Measurements from ENCODE around the gene MAL.

Gene MAL

DNA sequence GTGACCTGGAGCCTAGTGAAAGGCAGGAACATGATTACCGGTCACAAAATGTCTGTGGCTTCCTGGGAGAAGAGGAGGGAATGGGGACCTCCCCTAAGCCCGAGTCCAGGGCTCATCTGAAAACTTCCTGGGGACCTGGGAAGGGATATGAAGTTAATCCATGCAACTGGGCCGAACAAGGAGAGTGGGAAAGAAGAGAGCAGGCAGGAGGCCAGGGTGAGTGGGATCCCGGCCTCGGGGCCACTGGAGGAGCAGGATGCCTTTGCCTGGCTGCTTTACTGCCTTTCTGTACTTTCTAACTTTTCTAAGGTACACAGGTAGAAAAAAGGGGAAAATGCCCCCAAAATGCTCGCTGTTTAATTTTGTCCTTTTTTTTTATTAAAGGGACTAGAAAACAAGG is 43.4 kb upstream of the MAL start:
- no peaks in the 10 kb centered on the region for H3K27me3 ChIP-seq (replicated peaks; ENCODE audit: control insufficient read depth, insufficient read depth, low read length)
- DNase-seq (ENCODE audit: extremely low read depth, insufficient read length) = no peak
- no peaks in the 10 kb centered on the region for H3K36me3 ChIP-seq (ENCODE audit: control insufficient read depth, insufficient read depth, low read length)
- TF ChIP-seq, protein P1, sequence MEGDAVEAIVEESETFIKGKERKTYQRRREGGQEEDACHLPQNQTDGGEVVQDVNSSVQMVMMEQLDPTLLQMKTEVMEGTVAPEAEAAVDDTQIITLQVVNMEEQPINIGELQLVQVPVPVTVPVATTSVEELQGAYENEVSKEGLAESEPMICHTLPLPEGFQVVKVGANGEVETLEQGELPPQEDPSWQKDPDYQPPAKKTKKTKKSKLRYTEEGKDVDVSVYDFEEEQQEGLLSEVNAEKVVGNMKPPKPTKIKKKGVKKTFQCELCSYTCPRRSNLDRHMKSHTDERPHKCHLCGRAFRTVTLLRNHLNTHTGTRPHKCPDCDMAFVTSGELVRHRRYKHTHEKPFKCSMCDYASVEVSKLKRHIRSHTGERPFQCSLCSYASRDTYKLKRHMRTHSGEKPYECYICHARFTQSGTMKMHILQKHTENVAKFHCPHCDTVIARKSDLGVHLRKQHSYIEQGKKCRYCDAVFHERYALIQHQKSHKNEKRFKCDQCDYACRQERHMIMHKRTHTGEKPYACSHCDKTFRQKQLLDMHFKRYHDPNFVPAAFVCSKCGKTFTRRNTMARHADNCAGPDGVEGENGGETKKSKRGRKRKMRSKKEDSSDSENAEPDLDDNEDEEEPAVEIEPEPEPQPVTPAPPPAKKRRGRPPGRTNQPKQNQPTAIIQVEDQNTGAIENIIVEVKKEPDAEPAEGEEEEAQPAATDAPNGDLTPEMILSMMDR (IDR thresholded peaks at IDR 0.05; ENCODE audit: insufficient read depth, low read length, poor library complexity, severe bottlenecking) = no peak
- no peak overlapping the region for H3K4me3 ChIP-seq (replicated peaks; ENCODE audit: low read depth, low read length)

DNA sequence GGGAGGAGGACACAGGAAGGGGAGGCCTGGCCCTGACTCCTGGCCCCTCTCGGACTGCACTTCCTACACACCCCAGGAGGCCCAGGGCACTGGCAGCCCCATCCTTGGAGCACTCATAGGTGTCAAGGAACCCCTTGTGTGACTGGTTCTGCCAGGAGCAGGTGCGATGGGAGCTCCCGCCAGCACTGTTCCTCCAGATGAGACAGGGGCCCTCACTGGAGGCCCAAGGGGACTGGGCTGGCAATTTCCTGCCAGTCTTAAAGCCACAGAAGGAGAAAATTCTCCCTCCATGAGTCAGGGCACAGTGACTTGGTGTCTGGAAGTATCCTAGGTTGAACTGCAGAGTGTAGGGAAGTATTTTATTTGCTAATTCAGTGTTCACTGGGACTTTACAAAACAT is 42.8 kb upstream of the MAL start:
- H3K27me3 ChIP-seq (replicated peaks; ENCODE audit: control insufficient read depth, insufficient read depth, low read length) = no peaks in the 10 kb centered on the region; the same call in 1 of the 2 replicates
- TF ChIP-seq, protein P1 (IDR thresholded peaks at IDR 0.05; ENCODE audit: insufficient read depth, low read length, poor library complexity, severe bottlenecking) = no peak
- no peak for DNase-seq (ENCODE audit: extremely low read depth, insufficient read length)
- H3K36me3 ChIP-seq (ENCODE audit: control insufficient read depth, insufficient read depth, low read length) = no peaks in the 10 kb centered on the region
- no peak overlapping the region for H3K4me3 ChIP-seq (replicated peaks; ENCODE audit: low read depth, low read length)

DNA sequence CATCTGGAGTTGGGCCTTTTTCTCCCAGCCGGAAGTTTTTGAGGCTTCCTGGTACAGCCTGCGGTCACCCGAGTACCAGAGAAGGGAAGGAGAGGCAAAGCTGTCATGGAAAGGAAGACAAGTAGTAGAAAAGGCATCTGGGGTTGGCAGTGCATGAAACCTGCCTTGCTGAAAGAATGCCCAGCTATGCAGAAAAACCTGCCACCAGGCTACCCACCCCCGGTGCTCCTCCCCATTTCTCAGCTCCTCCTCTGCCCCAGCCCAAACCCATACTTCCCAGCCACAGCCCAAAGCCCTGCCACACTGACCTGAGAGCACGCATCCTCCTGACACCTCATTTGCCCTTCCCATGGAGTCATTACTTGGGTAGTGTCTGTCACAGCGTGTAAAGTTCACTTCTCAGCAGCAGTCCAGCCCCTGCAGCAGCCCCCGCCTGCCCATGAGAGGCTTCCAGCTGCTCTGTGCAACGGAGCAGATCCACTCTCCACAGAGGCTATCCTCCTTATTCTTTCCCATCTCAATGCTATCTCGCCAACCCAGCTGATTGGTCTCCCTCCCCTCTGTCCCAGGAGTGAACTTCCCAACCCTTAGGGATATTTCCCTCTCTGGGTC is 40.4 kb upstream of the MAL start:
- Histone ChIP-seq H3K36me3 (ENCODE audit: control insufficient read depth, insufficient read depth, low read length) (no peaks in the 10 kb centered on the region), H3K27me3 (replicated peaks; ENCODE audit: control insufficient read depth, insufficient read depth, low read length) (no peaks in the 10 kb centered on the region; the same call in 1 of the 2 replicates), H3K4me3 (replicated peaks; ENCODE audit: low read depth, low read length) (no peak overlapping the region)
- TF ChIP-seq, protein P1 (IDR thresholded peaks at IDR 0.05; ENCODE audit: insufficient read depth, low read length, poor library complexity, severe bottlenecking) = no peak
- DNase-seq (ENCODE audit: extremely low read depth, insufficient read length) = no peak

DNA sequence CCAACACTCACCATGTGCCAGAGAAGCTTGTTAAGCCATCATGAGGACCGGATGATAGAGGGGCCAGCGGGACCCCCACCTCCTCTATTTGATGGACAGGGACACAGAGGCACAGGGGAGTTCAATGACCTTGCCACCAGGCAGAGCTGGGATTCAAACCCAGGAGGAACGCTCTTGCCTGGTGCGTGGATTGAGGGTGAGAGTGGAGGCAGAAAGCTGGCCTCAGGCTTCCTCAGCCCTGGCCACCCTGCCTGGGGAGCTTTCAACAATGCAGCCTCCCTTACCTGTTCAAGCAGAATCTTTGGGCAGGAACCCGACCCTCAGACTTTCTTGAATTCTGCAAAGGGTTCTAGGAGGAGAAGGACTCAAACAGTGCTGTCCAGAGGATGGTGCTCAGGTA is 39.9 kb upstream of the MAL start:
- TF ChIP-seq, protein P1 (IDR thresholded peaks at IDR 0.05; ENCODE audit: insufficient read depth, low read length, poor library complexity, severe bottlenecking) = no peak
- H3K27me3 ChIP-seq (replicated peaks; ENCODE audit: control insufficient read depth, insufficient read depth, low read length) = no peaks in the 10 kb centered on the region; the same call in 1 of the 2 replicates
- no peak overlapping the region for H3K4me3 ChIP-seq (replicated peaks; ENCODE audit: low read depth, low read length)
- DNase-seq (ENCODE audit: extremely low read depth, insufficient read length) = no peak
- no peaks in the 10 kb centered on the region for H3K36me3 ChIP-seq (ENCODE audit: control insufficient read depth, insufficient read depth, low read length)

DNA sequence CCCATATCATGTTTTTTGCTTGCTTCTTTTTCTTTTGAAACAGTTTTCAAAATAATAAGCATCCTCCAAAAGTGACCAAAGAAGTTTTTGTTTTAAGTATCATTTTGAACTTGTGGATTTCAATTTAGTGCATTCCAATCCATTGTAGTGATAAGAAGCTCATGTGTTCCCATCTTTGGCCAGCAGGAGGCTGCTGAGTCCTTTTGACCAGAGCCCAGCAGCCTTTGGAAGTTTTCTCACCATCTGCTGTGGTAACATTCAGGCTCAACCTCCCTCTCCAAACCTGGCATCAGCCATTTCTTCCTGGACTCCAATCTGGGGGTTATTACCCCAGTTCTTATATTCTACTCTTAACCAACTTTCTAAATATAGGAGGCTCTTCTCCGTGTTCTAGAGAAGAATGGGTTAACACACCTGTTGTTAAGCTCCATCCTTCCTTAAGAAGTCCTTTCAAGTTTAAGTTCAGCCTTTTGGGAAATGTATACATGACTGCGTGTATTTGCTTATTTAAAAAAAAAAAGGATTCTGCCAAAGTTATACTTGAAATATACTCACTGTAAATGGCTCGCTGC is 39.0 kb upstream of the MAL start:
- H3K27me3 ChIP-seq (replicated peaks; ENCODE audit: control insufficient read depth, insufficient read depth, low read length) = no peaks in the 10 kb centered on the region; the same call in 1 of the 2 replicates
- H3K4me3 ChIP-seq (replicated peaks; ENCODE audit: low read depth, low read length) = no peak overlapping the region
- no peaks in the 10 kb centered on the region for H3K36me3 ChIP-seq (ENCODE audit: control insufficient read depth, insufficient read depth, low read length)
- TF ChIP-seq, protein P1 (IDR thresholded peaks at IDR 0.05; ENCODE audit: insufficient read depth, low read length, poor library complexity, severe bottlenecking) = peak; percentile 88
- DNase-seq (ENCODE audit: extremely low read depth, insufficient read length) = no peak

Measured in GM06990 (cell line).